Activated CD8-positive, alpha-beta memory T cell treated with anti-CD3 and anti-CD28 coated beads, Interleukin-2, amount 50 U/mL, for 24 hours (primary cell): ENCODE results near the gene CCND1.

Experiments used
- DNase-seq: peaks from one replicate; pipeline ENCODE4 v3.0.0-alpha.2; 2020; ENCODE audit errors: extremely low read depth

CCND1 gene

DNA sequence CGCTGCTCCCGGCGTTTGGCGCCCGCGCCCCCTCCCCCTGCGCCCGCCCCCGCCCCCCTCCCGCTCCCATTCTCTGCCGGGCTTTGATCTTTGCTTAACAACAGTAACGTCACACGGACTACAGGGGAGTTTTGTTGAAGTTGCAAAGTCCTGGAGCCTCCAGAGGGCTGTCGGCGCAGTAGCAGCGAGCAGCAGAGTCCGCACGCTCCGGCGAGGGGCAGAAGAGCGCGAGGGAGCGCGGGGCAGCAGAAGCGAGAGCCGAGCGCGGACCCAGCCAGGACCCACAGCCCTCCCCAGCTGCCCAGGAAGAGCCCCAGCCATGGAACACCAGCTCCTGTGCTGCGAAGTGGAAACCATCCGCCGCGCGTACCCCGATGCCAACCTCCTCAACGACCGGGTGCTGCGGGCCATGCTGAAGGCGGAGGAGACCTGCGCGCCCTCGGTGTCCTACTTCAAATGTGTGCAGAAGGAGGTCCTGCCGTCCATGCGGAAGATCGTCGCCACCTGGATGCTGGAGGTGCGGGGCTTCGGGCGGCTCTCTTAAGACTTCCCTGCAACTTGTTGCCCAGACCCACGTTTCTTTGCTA lies at the start of gene CCND1:
Gene CCND1 (plus strand): TSS at position 162 of the 587 bp plus-strand sequence. CDS start 158 bp downstream, at position 320.
- no peak for DNase-seq

DNA sequence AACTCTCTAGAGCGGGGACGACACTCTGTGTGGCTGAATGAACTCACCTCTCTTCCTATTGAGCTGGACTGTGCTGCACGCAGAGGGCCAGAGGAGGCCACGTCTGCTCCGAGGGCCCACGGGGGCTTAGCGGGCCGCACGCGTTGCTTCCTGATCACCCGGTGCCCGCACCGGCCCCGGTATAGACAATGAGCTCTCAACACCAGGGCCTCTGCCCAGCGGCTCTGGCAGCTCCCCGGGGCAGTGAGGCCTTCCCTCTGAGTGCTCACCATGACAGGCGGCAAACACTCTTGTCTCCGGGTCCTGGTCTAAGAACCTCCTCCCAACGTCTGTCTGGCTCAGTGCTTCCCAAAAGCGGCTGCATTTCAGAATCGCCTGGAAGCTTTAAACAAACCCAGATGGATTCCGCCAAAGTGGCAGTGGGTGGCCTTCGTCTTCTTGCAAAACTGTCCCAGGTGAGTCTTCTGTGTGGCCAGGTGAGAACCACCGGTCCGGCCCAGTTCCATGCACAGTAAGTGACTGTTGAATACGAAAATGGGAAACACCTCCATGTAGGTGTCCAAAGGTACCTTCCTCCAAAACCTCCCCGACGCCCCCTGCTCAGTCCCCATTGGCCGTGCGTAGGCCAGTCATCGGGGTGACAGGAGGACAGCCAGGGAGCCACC lies 47.8 kb upstream of the CCND1 start:
- DNase-seq, result no peak

DNA sequence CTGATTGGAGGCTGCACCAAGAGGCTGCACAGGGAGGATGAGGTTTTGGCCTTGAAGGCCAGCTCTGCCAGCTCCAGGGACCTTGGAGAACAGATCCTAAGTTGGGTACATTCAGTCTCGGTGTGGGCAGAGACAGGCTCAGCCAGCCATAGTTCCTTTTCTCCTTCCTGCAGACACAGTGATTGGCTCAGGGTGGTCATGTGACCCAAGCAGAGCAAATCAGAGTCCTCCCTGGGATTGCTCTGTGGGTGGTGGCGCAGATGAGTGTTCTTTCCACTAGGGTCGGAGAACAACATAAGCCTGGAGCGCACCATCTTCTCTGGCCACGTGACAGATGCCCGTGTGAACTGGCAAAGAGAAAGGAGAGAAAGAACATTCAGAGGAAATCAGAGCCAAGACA lies 47.1 kb upstream of the CCND1 start:
- no peak for DNase-seq

DNA sequence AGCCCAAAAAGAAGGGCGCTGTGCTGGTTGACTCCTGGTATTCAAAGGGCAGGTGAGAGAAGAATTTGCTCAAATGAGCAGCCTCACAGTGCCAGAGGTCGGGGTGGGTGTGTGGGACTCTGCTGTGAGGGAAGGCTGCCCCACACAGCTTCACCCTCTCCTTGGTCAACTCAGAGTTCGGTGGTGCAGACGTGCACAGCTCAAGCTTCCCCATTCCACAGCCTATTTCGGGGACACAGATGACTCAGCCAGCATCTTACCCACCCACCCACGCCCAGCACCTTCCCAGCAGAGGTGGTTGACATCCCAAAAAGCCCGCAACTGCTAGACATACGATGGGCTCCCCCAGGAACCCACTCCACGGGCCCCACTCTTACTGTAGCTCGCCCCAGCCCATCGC lies 46.5 kb upstream of the CCND1 start:
- no peak for DNase-seq

DNA sequence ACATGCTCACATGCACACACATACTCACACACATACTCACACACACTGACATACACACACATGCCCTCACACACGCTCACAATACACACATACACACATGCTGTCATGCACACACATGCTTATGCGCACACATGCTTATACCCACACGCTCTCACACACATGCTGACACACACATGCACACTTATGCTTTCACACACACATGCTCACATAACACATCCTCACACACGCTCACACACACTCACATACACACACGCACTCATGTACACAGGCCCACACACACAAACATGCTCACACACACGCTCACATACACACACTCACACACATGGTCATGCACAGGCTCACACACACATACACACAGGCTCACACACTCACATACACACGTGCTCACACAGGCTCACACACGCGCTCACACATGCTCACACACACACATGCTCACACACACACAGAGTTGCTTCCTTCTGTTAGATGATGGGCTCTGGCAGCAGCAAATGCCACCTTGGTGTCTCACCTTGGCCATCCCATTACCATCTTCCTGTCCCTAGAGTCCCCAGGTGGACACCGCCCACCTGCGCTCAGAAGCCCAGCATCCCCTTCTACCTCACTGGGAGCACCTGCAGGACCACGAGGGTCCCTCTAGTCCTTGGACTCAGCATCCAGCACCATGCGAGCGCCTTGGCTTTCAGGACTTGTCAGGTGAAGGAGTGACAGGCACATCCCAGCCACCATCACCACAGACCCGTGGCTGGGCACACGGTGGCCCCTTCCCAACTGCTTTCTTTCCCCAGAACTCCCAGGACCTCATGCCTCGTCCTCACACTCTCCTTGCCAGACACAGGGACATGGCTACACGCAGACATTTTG lies 44.9 kb upstream of the CCND1 start:
- DNase-seq, result no peak

DNA sequence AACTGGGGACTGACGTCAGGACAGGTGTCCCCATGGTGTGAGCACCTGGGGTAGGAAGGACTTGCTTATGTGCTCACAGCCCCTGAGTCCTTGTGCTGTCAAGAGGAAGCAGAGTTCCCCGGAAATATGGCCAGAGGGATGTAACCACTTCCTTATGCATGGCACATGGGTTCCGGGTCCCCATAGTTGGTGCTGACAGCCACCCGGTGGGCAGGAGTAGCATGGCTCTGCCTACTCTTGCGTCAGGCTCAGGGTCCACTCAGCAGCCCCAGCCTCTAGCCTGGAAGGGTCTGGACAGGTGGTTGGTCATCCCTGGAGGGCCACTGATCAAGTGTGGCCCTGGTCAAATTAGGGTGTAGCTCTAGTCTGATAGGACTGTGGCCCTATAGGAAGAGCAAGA lies 42.8 kb upstream of the CCND1 start:
- no peak for DNase-seq

DNA sequence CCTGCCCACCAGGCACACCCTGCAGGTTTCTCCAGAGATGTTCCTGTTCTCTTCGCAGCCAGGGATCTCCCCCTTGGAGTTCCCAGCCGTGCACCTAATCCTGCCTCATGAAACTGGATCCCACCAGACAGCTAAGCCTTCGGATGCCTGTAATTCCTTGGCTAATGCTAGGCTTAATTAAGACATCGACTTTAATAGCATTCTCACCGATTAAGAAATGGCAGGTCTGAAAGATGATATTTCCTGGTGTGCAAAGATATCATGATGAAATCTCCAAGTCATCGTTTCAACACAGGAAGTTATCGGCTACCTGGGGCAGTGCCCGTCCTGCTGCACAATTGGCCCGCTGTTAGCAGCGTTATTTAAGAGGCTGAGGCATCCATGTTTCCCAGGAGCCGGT lies 41.5 kb upstream of the CCND1 start:
- no peak for DNase-seq

DNA sequence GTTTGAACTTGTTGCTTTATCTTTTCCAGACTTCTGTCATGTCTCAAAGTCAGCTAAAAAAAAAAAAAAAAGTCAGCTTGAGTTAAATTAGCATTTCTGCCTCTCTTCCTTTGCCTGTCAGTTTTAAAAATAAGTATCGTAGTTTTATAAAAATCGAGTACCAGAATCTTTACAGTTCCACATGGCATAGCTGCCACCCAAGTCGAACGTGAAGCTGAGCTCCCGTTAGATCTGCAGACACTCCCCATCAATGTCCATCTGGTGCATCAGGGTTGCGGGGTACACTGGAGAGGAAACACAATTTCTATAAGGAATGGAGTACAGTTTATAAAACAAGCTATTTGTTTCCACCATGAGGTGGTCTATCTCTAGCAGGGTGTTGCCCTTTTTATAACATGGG lies 41.0 kb upstream of the CCND1 start:
- DNase-seq, result no peak

DNA sequence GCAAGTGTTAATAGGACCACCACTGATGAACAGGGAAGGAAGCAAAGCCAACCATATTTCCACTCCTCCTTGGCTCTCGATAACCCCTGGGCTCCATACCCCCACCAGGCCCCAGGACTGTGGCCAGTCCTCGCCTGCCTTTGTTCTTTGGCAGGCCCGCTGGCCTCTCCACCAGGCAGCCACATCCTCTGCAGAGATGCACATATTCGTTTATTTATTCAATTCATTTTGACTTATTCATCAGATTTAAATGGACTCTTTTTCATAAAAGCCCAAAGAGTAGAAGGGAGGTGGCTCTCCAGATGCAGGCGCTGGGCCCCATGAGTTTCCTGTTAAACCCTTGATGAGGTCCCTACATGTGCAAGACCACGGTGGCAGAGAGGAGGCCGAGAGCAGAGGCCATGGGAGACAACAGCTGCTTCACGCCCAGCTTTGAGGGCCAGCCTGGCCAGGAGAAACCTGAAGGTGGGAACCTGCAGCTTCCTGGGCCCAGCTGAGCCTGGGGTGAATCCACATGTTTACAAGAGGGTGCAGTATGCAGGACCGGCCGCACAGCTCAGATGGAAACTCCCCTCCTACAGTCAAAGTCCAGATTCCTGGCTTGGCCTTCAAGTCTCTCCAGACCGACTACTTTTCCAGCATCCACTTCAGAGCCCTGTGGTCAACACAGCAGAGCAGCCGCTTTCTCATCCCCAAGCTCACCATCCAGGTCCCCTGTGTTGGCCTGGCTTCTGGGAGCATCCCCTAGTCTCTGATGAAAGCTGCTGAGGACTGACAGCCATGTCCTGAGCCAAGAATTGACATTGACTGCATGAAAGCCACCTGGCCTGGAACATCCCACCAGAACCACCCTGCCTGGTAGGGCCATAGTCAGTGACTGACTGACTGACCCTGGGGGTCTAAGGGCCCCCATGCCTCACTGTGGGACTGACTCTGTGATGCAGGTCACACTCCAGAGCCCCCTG lies 39.7 kb upstream of the CCND1 start:
- DNase-seq, result no peak

DNA sequence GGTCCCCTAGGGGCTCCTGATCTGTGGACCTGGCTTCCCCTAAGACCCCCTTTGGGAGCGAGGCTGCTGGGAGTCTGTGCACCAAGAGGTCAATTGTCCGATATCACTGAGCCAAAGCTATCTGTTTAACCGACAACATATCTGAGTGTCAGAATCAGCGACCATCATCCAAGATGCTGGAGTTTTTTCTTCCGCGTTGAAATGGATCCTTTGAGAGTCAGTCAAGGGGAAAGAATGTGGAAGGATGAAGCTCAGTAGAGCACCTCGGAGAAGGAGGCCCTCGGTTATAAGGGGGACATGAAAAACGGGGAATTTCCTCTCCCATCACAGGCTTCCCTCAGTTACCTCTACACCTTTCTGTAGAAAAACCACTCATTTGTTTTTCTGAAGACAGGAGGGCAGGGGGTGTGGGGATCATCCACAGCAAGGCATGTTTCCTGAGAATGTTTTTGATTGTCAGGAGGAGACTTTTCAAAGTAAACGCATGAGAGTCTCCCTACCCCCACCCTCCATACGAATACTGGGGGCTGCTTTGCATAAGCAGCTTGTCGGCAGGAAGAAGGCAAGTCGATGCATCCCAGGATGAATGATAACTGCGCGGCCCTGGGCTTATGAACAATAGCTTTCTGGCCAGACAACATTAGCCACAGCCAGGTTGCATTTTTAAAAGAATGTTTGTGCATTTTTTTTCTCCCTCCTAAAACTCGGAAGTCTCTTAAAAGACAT lies 37.7 kb upstream of the CCND1 start:
- no peak for DNase-seq

DNA sequence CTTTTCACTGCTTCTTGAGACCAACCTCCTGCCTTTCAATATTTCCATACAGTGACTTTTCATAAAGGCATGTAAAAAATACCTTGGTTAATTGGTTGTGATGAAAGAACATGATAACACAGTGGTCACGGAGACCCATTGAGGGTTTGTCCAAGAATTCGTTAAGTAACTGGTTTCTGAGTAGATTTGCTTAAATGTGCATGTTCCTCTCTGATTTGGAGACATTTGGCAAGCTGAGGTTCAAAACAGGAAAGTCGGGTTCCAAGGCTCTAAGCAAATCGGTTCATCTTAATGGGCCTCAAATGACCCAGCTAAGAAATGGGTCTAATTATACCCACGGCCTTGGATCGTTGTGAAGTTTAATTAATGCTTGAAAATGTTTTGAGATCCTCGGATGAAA lies 36.9 kb upstream of the CCND1 start:
- no peak for DNase-seq

DNA sequence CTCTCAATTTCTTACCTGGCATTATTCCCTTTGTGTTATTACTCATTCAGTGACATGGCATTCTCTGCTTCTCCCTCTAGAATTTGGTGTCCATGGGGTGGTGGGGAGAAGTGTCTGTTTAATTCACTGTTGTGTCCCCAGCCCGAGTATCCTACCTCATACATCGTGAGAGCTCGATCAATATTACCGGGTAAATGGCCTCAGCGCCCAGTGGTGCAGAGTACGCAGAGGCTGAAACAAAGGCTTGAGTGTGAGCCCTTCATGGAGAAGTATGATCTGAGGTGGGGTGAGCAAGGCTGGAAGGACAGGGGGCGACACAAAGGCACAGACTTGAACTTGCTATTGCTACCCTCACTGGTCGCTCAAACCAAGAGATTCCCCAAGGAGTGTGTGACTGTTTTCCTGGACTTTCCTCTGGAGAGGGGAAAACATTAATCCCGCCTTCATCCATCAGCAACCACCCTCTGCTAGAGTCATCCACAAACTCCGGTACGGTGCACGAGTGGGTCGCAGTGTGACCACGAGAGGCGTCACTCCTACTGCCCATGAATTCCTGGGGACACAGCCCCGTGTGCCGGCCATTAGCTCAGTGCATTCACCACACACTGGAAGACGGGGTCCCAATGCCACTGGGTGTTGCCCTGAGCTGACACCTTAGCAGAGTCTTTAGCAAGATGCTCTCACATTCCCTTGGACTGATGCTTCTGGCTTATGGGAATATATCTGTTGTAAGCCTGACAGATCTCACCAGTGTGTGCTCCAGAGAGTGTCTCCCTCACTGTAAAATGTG lies 35.0 kb upstream of the CCND1 start:
- DNase-seq, result no peak

DNA sequence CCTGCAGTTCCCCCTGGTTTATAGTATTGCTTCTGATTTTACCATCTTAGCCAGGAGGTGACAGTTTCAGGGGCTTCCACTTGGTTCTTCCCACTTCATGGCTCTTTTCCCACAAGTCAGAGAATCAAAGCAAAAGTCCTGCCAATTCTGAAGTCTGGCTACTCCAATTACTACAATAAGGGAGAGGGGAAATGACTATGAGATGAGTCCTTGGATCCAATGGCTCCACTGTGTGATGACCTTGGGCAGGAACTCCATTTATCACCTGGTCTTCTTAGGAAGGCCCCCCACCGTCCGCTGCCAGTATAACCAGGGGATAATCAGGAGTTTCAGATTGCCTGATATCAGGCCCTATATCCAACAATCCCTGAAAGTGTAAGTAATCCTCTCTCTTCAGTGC lies 31.6 kb upstream of the CCND1 start:
- DNase-seq, result no peak

DNA sequence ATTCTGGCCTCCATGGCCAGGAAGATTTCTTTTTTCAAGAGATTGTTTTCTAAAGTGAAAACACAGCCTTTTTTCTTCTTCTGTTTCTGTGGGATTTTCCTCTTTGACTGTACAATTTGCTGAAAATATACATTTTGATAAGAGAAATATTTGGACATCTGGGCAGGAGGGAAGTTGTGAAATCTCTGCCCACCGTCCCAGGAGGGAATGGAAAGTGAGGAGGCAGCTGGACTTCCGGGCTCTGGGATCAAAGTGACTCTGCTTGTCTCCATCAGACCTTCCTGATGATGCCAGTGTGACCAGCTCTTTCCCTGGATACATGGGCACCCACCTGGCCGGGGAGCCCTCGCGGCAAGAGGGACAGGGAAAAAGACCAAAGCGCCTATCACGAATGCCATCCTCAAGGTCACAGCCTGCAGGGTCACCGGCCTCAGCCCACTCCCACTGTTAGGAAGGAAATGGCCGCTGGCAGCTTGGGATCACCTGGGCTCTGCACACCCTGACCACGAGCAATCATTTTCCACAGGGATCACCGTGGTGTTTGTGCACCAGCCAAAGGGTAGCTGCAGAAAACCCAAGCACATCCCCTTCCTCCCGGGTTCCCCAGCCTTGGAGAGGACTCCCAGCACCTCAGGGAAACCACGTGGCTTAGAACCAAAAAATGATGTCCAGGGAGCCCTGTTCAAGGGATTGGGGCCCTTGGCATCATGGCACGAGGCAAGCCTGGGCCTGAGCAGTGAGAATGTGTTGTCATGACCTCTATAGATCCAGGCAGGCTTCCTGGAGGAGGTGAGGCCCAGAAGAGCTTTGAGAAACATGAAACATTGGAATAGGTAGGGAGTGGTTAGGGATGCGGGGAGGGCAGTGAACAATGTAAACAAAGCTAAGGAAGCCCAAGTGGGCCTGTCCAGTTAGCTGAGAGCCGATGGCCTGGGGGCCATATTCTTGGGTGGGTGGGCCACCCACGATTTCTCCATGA lies 29.1 kb upstream of the CCND1 start:
- DNase-seq, result no peak

DNA sequence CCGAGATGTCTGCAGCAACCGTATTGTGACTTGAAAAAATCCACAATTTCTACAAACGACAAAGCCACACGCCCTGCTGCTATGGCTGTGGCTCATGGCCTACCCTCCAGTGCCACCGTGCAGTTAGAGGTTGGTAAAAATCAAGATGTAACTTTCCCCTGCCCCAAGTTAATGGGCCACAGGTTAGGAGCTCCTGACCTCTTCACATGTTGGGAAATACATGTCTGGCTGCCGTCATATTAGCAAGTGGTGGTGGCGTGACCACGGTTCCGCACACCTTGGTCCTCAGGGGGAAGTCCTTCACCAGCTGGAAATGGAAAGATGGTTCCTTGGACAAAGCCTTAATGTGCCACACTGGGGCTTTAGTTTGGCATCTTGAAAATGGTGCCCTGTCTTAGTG lies 27.4 kb upstream of the CCND1 start:
- DNase-seq, result no peak

DNA sequence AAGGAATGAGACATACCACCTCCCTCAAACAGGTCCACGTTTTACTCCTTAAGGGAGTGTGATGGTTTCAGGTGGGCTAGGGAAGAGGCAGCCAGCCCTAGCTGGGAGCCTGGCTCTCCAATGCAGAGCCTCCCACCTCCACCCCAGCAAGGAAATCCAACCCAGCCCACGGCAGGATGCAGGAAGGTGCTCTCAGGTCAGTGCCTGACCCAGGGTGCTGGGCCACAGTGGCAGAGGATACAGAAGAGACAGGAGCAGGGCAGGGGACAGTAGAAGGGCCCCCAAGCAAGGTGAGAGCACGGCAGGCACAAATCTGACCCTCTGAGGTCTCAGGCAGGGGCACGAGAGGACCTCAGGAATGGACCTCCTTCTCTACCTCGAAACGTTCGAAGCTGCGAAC lies 26.9 kb upstream of the CCND1 start:
- no peak for DNase-seq

DNA sequence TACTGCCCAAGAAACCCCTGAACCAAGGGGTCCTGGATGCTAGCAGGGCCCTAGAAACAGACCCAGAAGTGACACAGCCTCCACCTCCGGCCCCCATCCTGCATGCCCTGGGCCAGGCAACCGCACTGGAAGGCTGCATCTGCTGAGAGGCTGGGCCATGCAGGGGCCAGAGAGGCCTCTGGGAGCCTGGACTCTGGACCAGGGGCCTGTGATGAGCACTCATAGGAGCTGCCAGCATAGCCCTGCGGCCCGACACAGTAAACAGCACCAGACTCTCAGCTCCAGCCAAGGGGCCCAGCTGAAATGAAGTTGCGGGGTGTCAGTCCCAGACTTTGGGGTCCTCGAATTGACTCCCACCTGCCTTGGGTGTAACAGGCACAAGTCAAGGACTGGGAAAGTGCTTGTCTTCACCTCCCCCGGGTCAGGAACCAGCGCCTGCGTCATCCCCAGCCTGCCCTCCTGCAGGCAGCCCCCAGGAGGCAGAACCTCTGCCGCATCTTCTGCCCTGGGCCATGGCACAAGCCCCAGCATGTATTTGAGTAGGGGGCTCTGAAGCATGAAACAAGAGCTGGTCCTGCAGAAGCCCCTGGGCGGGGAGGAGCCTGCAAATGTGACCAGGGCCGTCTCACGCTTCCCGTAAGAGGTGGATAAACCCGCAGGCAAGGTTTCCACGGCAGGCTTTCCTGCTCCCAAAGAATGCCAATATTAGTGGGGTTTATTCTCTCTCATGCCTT lies 25.2 kb upstream of the CCND1 start:
- DNase-seq, result no peak

DNA sequence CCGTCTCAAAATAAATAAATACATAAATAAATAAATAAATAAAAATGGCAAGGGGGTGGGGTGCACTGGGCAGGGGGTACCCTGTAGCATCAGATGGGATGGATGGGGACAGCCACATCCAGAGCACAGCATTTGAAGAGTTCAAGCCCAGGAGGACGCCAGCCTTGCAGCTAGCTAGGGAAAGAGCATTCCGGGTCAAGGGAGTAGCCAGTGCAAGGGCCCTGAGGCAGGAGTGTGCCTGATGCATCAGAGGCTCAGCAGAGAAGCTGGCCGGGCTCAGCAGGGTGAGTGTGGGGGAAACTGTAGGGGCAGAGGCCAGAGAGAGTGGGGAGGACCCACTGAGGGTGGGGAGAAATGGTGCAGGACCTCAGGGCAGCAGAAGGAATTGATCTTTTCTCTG lies 23.7 kb upstream of the CCND1 start:
- DNase-seq, result no peak
